Kidney epithelial cell (primary cell): ENCODE measurements around the gene PHACTR3. TPM values are rescaled to one million over a fixed set of nuclear protein-coding genes. Genes with fewer than 3 reads are reported as not detected.

Experiments used
- DNase-seq: peaks from one replicate; pipeline ENCODE4 v3.0.0-alpha.2; 2010; ENCODE audit warnings: low read depth
- H3K27me3 ChIP-seq: 2 replicates; pipeline ENCODE4 v1.6.0; 2011; ENCODE audit warnings: low read length; ENCODE audit not compliant: control insufficient read depth, insufficient read depth
- H3K36me3 ChIP-seq: 2 replicates; pipeline ENCODE4 v1.5.1; 2011; ENCODE audit warnings: low read length; ENCODE audit not compliant: control insufficient read depth, insufficient read depth
- H3K4me3 ChIP-seq: 2 replicates; pipeline ENCODE4 v1.5.1; 2011; ENCODE audit warnings: low read depth, mild to moderate bottlenecking, control low read depth, low read length
- total RNA-seq: library from RNA; depleted of rRNA; stranded (reverse); fragments of >200 nt; gene quantifications from 2 replicates; pipeline ENCODE4 v1.2.3, GENCODE V29; 2015
- TF ChIP-seq, protein P1 (sequence below): IDR thresholded peaks from 2 replicates; pipeline ENCODE4 v1.5.1; 2011; ENCODE audit warnings: mild to moderate bottlenecking, moderate library complexity, low read length, control low read depth, inconsistent platforms; ENCODE audit not compliant: insufficient read depth, poor library complexity, severe bottlenecking

PHACTR3 gene
- total RNA-seq, 1 donor from 2014 or later = not detected

- peaks cover 38% of the 10 kb centered on the region for H3K27me3 ChIP-seq
- H3K36me3 ChIP-seq = no peaks in the 10 kb centered on the region
- TF ChIP-seq, protein P1, sequence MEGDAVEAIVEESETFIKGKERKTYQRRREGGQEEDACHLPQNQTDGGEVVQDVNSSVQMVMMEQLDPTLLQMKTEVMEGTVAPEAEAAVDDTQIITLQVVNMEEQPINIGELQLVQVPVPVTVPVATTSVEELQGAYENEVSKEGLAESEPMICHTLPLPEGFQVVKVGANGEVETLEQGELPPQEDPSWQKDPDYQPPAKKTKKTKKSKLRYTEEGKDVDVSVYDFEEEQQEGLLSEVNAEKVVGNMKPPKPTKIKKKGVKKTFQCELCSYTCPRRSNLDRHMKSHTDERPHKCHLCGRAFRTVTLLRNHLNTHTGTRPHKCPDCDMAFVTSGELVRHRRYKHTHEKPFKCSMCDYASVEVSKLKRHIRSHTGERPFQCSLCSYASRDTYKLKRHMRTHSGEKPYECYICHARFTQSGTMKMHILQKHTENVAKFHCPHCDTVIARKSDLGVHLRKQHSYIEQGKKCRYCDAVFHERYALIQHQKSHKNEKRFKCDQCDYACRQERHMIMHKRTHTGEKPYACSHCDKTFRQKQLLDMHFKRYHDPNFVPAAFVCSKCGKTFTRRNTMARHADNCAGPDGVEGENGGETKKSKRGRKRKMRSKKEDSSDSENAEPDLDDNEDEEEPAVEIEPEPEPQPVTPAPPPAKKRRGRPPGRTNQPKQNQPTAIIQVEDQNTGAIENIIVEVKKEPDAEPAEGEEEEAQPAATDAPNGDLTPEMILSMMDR = no peak
- DNase-seq = no peak
- H3K4me3 ChIP-seq = no peak overlapping the region
Observed at GRCh38 chr20:59608396-59608795, 4.1 kb downstream of the PHACTR3 start.

DNA sequence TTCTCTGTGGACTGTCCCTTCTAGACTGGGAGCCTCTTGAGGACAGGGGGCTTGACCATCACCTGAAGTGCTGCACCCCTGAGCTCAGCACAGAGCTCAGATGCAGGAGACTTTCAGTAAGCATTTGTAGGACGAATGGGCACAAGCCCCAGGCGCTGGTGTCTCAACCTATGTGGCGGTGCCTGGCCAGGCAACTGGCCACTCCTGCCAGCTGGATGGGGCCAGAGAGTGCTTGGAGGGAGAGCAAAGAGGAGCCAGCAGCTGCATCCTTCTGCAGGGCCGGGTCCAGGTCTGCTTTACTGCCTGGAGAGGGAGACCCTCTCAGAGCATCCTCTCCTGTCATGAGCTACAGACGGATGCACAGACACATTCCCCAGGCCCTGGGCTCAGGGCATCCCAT lies 4.5 kb downstream of the PHACTR3 start:
- Histone ChIP-seq H3K4me3 (no peak overlapping the region), H3K36me3 (no peaks in the 10 kb centered on the region), H3K27me3 (peaks cover 33% of the 10 kb centered on the region)
- no peak for DNase-seq
- TF ChIP-seq, protein P1 = no peak

DNA sequence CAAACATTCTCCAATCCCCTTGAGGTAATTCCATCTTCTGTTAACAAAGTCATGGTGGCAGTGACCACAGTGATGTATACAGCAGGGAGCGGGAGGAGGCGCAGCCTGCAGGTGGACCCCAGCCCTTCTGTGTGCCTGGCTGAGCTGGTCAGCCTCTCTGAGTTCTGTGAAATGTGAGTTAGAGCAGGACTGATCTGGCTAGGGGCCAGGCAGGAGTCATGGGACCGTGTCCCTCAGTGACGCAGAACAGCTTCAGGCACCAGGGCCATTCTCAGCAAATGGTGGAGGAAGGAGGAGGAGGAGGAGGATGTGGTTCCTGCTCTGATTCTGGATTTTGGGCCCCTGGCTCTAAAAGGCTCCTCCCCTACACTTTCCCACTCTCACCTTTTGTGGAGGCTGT lies 6.9 kb downstream of the PHACTR3 start:
- TF ChIP-seq, protein P1 = no peak
- DNase-seq = no peak
- H3K27me3 ChIP-seq = peaks cover 15% of the 10 kb centered on the region
- no peaks in the 10 kb centered on the region for H3K36me3 ChIP-seq
- H3K4me3 ChIP-seq = no peak overlapping the region

- DNase-seq = no peak
- no peak overlapping the region for H3K4me3 ChIP-seq
- H3K27me3 ChIP-seq = peaks cover 2% of the 10 kb centered on the region
- TF ChIP-seq, protein P1 = no peak
- H3K36me3 ChIP-seq = no peaks in the 10 kb centered on the region
Observed at GRCh38 chr20:59613861-59614260, 9.5 kb downstream of the PHACTR3 start.

GRCh38 chr20:59614714-59615113 lies 10.4 kb downstream of the PHACTR3 start:
- no peak for DNase-seq
- H3K4me3 ChIP-seq = no peak overlapping the region
- TF ChIP-seq, protein P1 = no peak
- no peaks in the 10 kb centered on the region for H3K36me3 ChIP-seq
- H3K27me3 ChIP-seq = no peaks in the 10 kb centered on the region

- Histone ChIP-seq H3K4me3 (no peak overlapping the region), H3K27me3 (no peaks in the 10 kb centered on the region), H3K36me3 (no peaks in the 10 kb centered on the region)
- TF ChIP-seq, protein P1 = no peak
- DNase-seq = no peak
Observed at GRCh38 chr20:59616306-59616705, 12.0 kb downstream of the PHACTR3 start.
